HG03571 (cell line): ENCODE measurements around the gene STK32C.
"Not testable (repeated sequence)": the region's sequence is repeated elsewhere in the genome, so short reads cannot be mapped to it uniquely, and the experiment has no call there.

Experiments
- ATAC-seq: cut with Tn5 transposase; IDR thresholded peaks from one replicate; pipeline ENCODE4 v1.9.1; 2021; ENCODE audit not compliant: unreplicated experiment

STK32C gene

DNA sequence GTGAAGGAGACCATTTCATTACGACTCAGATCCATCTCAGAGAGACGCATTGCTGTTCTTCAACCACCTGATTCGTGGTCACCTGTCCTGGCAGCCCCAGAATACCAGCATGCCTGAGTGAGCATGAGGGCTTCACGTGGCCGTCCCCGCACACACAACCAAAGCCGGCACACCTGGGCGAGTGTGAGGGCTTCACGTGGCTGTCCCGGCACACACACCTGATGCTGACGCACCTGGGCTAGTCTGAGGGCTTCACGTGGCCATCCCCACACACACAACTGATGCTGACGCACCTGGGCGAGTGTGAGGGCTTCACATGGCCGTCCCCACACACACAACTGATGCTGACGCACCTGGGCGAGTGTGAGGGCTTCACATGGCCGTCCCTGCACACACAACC, 86.8 kb downstream of the STK32C start:
- not testable (repeated sequence) for ATAC-seq

GRCh38 chr10:132220061-132220460, 87.7 kb downstream of the STK32C start:
- ATAC-seq: no peak

DNA sequence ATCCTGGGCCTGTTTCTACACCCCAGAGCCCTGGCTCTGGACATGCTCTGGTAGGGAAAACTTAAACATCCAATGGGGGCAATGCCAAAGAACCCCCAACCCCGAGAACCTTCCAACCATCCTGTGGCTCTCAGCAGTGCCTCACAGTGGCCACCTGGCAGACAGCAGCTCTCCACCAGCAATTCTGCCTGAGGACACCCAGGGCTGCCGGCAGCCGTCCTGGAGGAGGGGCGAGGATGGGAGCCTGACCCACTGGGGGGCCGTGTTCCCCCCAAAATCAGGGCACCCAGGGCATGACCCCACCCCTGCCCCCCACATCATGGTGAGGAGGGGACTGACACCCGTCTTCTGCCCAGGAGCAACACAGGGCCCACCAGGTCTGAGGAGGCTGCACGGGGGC, 88.3 kb downstream of the STK32C start:
- ATAC-seq: no peak

GRCh38 chr10:132216441-132216840, 91.3 kb downstream of the STK32C start:
- ATAC-seq: not testable (repeated sequence)

DNA sequence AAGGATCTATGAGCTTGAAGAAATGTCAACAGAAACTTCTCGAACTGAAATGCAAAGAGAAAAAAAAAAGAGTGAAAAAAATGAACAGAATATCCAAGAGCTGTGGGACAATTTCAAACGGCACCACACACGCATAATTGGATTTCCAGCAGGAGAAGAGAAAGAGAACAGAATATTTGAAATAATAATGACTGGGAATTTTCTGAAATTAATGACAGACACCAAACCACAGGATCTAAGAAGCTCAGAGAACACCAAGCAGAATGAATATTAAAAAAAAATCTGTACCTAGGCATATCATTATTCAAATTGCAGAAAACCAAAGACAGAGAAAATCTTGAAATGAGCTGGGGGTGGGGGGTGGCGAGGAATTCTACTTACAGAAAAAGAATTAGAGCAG, 93.8 kb downstream of the STK32C start:
- no peak for ATAC-seq

- no peak for ATAC-seq
These were observed 94.9 kb downstream of the STK32C start for GRCh38 chr10:132212816-132213215.

DNA sequence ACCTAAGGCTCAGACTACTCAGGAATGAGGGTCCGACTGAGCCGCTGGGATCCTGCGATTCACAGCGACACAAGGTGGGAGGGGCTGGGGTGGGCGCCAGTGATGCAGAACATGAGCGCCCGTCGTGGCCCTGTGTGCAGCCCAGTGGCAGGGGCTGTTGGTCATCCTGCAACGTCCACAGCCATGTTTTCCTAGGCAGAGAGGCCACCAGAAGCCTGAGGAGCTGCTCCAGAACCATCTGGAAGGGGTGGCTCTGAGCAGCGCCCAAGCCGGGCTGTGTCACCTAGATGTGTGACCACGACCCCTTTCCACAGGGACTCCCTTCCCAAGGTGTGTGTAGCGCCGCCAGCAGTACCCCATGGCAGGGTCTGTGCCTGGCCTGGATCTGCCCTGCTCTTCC, 96.5 kb downstream of the STK32C start:
- no peak for ATAC-seq

- no peak for ATAC-seq
These were observed 97.0 kb downstream of the STK32C start for GRCh38 chr10:132210766-132211165.

- no peak for ATAC-seq
These were observed 97.7 kb downstream of the STK32C start for GRCh38 chr10:132209978-132210530.

- ATAC-seq: no peak
These were observed 98.6 kb downstream of the STK32C start for GRCh38 chr10:132209130-132209529.

DNA sequence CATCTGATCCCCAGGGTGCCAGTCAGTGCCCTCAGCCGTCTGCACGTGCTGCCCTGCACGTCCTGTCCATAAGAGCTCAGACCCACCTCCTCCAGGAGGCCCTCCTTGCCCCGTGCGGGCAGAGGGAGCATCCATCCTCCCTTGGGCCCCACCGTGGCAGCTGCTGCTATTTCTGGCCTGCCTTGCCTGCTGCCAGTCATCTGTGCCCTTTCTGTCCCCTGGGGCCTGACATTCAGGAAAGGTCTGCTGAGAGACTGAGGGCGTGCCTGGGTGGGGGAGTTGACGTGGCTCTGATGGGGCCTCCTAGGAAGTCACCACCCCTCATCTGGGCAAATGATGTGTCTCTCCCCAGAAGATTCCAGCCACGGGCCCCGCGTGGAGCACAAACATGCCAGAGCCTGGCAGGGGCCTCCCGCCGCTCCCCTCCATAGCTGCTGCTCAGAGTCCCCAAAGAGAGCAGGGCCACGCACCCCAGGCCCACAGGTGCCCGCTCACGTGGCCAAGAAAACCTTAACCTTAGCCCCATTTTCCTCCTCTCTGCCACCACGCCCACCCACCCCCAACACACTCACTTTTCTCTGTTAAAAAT, 99.2 kb downstream of the STK32C start:
- no peak for ATAC-seq

GRCh38 chr10:132207536-132208461, 100.0 kb downstream of the STK32C start:
- ATAC-seq: no peak

GRCh38 chr10:132206806-132207535, 100.8 kb downstream of the STK32C start:
- ATAC-seq: no peak

DNA sequence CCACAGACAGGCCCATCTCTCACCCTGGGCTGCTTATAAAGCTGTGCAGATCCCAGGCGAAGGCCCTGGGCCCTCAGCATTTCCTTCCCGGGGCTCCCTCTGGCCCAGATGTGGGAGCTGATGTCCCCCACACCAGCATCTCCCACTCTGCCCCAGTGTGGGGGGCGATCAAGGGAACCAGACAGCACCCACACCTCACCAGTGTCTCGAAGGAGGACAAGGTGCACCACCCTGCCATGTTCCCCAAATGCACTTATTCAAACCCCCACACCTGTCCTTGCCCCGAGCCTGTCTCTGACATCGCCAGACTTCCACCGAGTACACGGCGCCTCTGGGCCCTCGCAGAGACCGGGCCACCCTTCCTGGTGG, 101.4 kb downstream of the STK32C start:
- no peak for ATAC-seq

DNA sequence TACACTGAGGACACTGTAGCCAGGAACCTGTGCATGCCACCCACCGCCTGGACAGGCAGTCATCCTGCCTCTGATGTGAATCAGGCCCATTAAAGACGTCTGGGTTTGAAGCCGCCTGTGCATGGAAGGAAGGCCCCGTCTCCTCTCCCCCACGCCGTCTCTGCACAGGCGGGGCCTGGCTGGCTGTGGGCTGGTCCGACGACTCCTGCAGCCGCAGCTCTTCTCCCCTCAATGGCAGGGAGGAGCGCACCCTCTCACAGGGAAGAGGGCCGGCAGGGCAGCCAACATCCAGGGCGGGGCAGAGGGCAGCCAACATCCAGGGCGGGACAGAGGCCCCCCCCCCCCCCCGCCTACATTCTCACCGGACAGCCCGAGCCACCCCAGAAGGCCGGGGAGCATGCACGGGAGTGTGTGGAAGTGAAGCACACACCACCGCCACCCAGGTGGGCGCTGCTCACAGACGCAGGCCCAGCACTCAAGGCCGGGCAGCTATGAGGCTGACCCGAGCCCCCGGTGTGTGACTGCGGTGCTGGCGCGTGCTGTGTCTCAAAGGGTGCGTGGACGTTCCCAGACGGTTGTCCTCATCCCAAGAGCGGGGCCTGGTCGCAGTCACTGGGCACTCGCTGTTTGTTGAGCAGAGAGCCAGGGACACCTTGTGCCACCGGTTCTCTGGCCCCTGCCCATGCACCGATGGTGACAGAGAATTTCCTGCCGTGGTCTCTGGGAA, 101.9 kb downstream of the STK32C start:
- ATAC-seq: no peak

DNA sequence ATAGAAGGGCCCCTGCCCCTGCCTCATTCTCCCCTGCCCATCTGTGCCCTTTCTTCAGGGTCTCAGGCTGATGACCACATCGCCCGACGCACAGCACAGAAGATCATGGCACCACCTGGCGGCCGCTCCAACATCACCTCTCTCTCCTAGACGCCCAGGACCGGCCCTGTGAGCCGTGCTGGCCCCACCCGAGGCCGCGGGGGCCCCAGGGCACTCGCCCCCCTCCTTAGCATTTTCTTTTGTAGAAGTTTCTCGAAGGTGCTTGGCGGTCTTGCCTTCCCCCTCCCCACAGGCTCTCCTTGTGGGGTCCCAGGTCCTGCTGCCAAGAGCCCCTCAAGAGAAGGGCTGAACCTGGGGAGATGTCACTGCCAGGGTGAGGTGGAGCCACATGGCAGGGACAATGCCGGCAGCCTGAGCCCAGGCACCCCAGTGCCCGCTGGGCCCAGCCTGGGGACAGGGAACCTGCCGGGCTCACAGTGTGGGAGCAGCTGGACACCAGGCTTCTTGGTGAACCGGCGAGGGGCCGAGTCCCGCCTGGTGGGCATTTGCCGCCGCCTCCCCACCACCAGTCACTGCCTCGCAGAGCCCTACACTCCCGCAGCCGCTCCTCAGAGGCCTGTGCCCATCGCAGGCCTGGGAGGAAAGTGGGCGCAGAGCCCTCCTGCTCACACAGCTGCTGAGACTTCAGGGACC, 102.8 kb downstream of the STK32C start:
- no peak for ATAC-seq

- no peak for ATAC-seq
These were observed 103.5 kb downstream of the STK32C start for GRCh38 chr10:132204078-132204780.

DNA sequence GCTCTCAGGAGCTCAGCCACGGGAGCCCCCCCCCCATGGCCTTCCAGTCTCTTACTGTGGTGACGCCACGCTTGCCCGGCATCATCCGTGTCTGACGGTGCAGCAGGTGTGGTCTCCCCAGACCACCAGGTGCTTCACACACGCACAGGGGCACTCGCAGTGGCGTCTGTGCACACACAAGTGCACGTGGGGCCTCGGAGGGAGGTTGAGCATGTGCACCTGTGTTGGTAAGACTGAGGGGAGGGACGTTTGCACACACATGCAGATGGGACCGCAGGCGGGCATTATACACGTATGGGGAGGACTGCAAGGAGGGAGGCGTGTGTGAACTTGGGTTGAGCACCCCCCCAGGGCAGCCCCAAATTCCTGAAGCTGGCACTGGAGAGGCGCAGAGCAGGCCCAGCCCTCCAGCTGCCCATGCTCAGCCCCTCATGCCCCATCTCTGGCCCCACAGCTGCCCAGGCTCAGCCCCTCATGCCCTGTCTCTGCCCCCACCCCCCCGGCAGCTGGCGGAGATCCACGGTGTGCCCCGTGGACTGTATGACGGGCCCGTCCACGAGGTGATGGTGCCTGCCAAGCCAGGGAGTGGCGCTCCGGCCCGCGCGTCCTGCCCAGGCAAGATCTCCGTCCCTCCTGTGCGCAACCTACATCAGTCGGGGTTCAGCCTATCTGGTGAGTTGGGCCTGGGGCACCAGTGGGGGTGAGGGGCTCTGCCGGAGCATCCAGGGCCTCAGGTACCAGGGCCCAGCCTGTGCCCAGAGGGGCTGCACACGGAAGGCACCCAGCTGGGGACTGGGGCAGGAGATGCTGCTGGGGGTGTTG, 104.3 kb downstream of the STK32C start:
- ATAC-seq: no peak
